CD4-positive, alpha-beta T cell (primary cell): ENCODE results near the gene SPATA19. TPM values are rescaled to one million over a fixed set of nuclear protein-coding genes. Genes with fewer than 3 reads are reported as not detected.

Experiments used
- ATAC-seq: fragments of 200-7000 bp; cut with Tn5 transposase; one replicate; pipeline ENCODE4 v1.10.0; 2022; ENCODE audit warnings: mild to moderate bottlenecking; ENCODE audit not compliant: poor library complexity
- CTCF ChIA-PET: fragments of 350-600 bp; sonication (Branson Sonifier 250); formaldehyde crosslinking; loops from one replicate; lab custom pipeline; 2021; ENCODE audit warnings: antibody characterized with exemption, inconsistent platforms; lab: Charles Lee
- POLR2A ChIA-PET: fragments of 350-600 bp; sonication (Branson Sonifier 250); formaldehyde crosslinking; loops from one replicate; lab custom pipeline; 2021; ENCODE audit warnings: antibody characterized with exemption, inconsistent platforms; lab: Charles Lee
- DNase-seq, 14 experiments: peaks; one replicate each; pipeline ENCODE4 v3.0.0-alpha.2; 2013 to 2020; ENCODE audit warnings: mixed read lengths in 2 of 14
- H3K27ac ChIP-seq, 2 donors: one replicate each; pipeline versions ENCODE4 v1.5.1 to v1.7.0; 2013; ENCODE audit warnings: low read length in 2 of 2, low read depth in 1 of 2, mild to moderate bottlenecking in 1 of 2
- H3K27me3 ChIP-seq, 2 experiments: 1 replicate in 1 of 2; 2 replicates in 1 of 2; pipeline versions ENCODE4 v1.6.1 to v1.7.0; 2013; ENCODE audit warnings: low read length in 2 of 2, control low read depth in 1 of 2, mild to moderate bottlenecking in 1 of 2, moderate library complexity in 1 of 2; ENCODE audit not compliant: insufficient read depth in 2 of 2, control insufficient read depth in 1 of 2
- H3K36me3 ChIP-seq: one replicate; pipeline ENCODE4 v1.6.1; 2013; ENCODE audit warnings: low read length, control low read depth; ENCODE audit not compliant: insufficient read depth
- H3K4me1 ChIP-seq: one replicate; pipeline ENCODE4 v1.6.1; 2013; ENCODE audit warnings: low read length, control low read depth; ENCODE audit not compliant: insufficient read depth
- H3K4me3 ChIP-seq: one replicate; pipeline ENCODE4 v1.5.1; 2013; ENCODE audit warnings: mild to moderate bottlenecking, low read length, moderate library complexity
- H3K9me3 ChIP-seq, 2 experiments: 1 replicate in 1 of 2; 2 replicates in 1 of 2; pipeline versions ENCODE4 v1.6.1 to v1.7.0; 2013; ENCODE audit warnings: low read length in 2 of 2, mild to moderate bottlenecking in 2 of 2, control low read depth in 1 of 2, moderate library complexity in 1 of 2; ENCODE audit not compliant: control insufficient read depth in 1 of 2, insufficient read depth in 1 of 2
- H3K27ac Mint-ChIP-seq: one replicate; pipeline ENCODE4 v1.8.0; 2020; ENCODE audit warnings: mixed read lengths
- H3K27me3 Mint-ChIP-seq: one replicate; pipeline ENCODE4 v1.8.0; 2021; ENCODE audit warnings: mixed read lengths
- H3K36me3 Mint-ChIP-seq: one replicate; pipeline ENCODE4 v1.8.0; 2021; ENCODE audit warnings: low read depth, mixed read lengths
- H3K4me1 Mint-ChIP-seq: one replicate; pipeline ENCODE4 v1.8.0; 2021; ENCODE audit warnings: low read depth, mixed read lengths
- H3K4me3 Mint-ChIP-seq: one replicate; pipeline ENCODE4 v1.8.0; 2020; ENCODE audit warnings: mild to moderate bottlenecking, mixed read lengths
- H3K9me3 Mint-ChIP-seq: one replicate; pipeline ENCODE4 v1.8.0; 2020; ENCODE audit warnings: mixed read lengths
- intact Hi-C, 2 experiments: fragments of 100-400 bp; cut with DNase I in 1 of 2; cut with micrococcal nuclease in 1 of 2; formaldehyde crosslinking; loops; one replicate each; pipeline versions ENCODE4 v1.15.1 to v1.9.0; 2023 to 2025; cut with DNase I, micrococcal nuclease
- total RNA-seq, 174 experiments: library from RNA in 2 of 174; stranded (reverse) in 2 of 174; gene quantifications; one replicate each; pipeline ENCODE4 v1.2.3 and lab custom pipeline; 2021 to 2026
- TF ChIP-seq, protein P1 (sequence below): fragments of 200-600 bp; IDR thresholded peaks from one replicate; pipeline ENCODE4 v1.8.0; 2022; ENCODE audit warnings: antibody characterized with exemption, mild to moderate bottlenecking

SPATA19 gene
- total RNA-seq, 2 experiments from 2014 or later, result not detected

DNA sequence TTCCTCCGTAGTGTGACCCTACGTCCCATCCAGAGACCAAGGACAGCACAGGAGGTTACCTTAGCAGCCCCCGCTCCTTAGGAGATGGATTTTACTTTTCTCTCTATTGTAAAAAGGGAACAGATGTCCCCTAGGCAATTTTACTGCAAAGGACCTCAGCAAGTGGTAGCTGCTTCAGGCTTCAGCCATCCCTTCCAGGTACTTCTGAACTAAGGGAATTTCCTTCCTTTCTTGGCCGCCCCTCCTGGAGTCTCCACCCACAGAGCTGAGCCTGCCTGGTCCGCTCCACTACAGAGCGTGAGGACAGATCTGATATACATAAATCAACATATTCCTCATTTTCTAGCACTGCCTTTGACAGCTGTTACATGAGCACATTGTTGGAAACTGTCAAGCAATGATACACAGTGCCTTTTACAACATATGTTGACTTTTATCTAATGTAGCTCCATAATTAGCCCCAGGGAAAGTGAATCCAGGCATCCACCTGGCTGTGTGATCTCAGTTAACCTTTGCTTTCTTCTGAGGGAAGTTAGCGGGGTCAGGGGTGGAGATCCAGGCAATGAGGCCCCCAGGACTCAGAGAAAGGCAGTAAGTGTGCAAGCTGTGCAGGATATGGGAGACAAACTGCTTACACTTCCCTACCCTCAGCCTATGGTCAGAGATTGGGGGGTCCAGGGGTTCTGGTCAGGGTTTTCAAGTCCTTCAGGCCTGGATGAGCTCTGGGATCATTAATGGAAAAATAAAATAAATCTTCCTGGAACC is 51.9 kb downstream of the SPATA19 start:
- Mint-ChIP-seq H3K4me3 (no peak overlapping the region), H3K27me3 (peaks cover 61% of the 10 kb centered on the region), H3K9me3 (peaks cover 8% of the 10 kb centered on the region), H3K4me1 (no peaks in the 10 kb centered on the region), H3K27ac (no peak overlapping the region), H3K36me3 (no peaks in the 10 kb centered on the region)
- Histone ChIP-seq H3K36me3 (no peaks in the 10 kb centered on the region), H3K4me1 (no peaks in the 10 kb centered on the region), H3K27ac (no peak overlapping the region), H3K9me3 (peaks cover 10 to 11% of the 10 kb centered on the region in 2 experiments), H3K27me3 (peaks cover 2 to 14% of the 10 kb centered on the region in 2 experiments), H3K4me3 (no peak overlapping the region)
- DNase-seq, result no peak
- intact Hi-C loops, result no loop called here
- TF ChIP-seq, protein P1, sequence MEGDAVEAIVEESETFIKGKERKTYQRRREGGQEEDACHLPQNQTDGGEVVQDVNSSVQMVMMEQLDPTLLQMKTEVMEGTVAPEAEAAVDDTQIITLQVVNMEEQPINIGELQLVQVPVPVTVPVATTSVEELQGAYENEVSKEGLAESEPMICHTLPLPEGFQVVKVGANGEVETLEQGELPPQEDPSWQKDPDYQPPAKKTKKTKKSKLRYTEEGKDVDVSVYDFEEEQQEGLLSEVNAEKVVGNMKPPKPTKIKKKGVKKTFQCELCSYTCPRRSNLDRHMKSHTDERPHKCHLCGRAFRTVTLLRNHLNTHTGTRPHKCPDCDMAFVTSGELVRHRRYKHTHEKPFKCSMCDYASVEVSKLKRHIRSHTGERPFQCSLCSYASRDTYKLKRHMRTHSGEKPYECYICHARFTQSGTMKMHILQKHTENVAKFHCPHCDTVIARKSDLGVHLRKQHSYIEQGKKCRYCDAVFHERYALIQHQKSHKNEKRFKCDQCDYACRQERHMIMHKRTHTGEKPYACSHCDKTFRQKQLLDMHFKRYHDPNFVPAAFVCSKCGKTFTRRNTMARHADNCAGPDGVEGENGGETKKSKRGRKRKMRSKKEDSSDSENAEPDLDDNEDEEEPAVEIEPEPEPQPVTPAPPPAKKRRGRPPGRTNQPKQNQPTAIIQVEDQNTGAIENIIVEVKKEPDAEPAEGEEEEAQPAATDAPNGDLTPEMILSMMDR, result no peak
- ChIA-PET CTCF (no interaction called here), POLR2A (no interaction called here)
- ATAC-seq, result no peak

DNA sequence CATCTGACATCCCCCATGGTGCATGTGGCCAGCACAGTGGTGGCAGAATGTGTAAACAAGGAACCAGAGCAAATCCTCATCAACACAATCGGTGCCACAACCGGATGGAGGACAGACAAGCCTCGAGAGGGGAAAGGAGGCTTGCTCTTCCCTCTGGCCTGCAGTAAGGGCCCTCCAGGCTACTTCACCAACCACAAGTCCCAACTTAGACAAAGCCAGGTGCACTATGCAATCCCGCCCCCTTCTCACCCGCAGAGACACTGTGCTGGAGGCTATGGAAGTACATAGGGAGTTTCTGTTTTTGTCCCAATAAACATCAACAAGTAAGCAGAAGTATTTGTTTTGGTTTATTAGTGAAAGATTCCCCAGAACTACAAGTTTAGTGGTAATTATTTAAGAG is 54.3 kb downstream of the SPATA19 start:
- ChIA-PET CTCF (no interaction called here), POLR2A (no interaction called here)
- H3K4me1 Mint-ChIP-seq, result no peaks in the 10 kb centered on the region
- peaks cover 80% of the 10 kb centered on the region for H3K27me3 Mint-ChIP-seq
- Histone ChIP-seq H3K4me1 (no peaks in the 10 kb centered on the region), H3K36me3 (no peaks in the 10 kb centered on the region), H3K9me3 (peaks cover 10 to 18% of the 10 kb centered on the region in 2 experiments), H3K27ac (no peak overlapping the region), H3K4me3 (no peak overlapping the region), H3K27me3 (peaks cover 16 to 25% of the 10 kb centered on the region in 2 experiments)
- peaks cover 8% of the 10 kb centered on the region for H3K9me3 Mint-ChIP-seq
- no peak overlapping the region for H3K27ac Mint-ChIP-seq
- H3K36me3 Mint-ChIP-seq, result no peaks in the 10 kb centered on the region
- intact Hi-C loops, result no loop called here
- no peak overlapping the region for H3K4me3 Mint-ChIP-seq
- DNase-seq (no peak), ATAC-seq (no peak)
- TF ChIP-seq, protein P1, result no peak

Other genes starting within 250 kb of the SPATA19 start
- gene IGSF9B, start 111.5 kb upstream of the SPATA19 start, total RNA-seq, result 10 to 100 TPM; 24.3 to 27.4 TPM
- 10 to 100 TPM; 13.5 to 15.3 TPM for gene JAM3, start 223.6 kb upstream of the SPATA19 start, total RNA-seq